ENCODE measurements around the gene RTN1.

GRCh38 chr14:59919570-59920377, 49.2 kb upstream of the RTN1 start, which contains the start of gene LRRC9:
- TF ChIP-seq CTCF (IDR thresholded peaks at IDR 0.05) = no peak
- no peak for TF ChIP-seq POLR2AphosphoS5 (IDR thresholded peaks at IDR 0.05; ENCODE audit: low read depth, low read length)
- TF ChIP-seq RAD21 (IDR thresholded peaks at IDR 0.05; ENCODE audit: low read length) = no peak
- no peak for TF ChIP-seq GATA2 (CRISPR knock-in tag; IDR thresholded peaks at IDR 0.05)
- TF ChIP-seq SIN3A (IDR thresholded peaks at IDR 0.05; ENCODE audit: borderline replicate concordance, low read depth, low read length) = no peak
- TF ChIP-seq ELF1 (IDR thresholded peaks at IDR 0.05) = no peak
- no peak for TF ChIP-seq REST (IDR thresholded peaks at IDR 0.05; ENCODE audit: low read depth, low read length)
- TF ChIP-seq PBX3 (IDR thresholded peaks at IDR 0.05) = no peak
- no peak for TF ChIP-seq GABPA (IDR thresholded peaks at IDR 0.05; ENCODE audit: low read depth)
- no peak for TF ChIP-seq RFX5 (IDR thresholded peaks at IDR 0.05; ENCODE audit: low read length)
- TF ChIP-seq TCF12 (IDR thresholded peaks at IDR 0.05) = no peak
